ENCODE results near the gene FAM217A.

FAM217A gene

GRCh38 chr6:4023240-4023639 is 55.7 kb downstream of the FAM217A start:
- DNase-seq, result no peak

GRCh38 chr6:4021854-4022695 is 56.9 kb downstream of the FAM217A start:
- peak in 3 of 56 donors; percentile 26 to 52 (median 40) for DNase-seq

- DNase-seq, result peak; percentile 13 to 97 (median 92)
Observed at GRCh38 chr6:4021133-4021853, 57.6 kb downstream of the FAM217A start.

GRCh38 chr6:4020822-4021132 is 58.2 kb downstream of the FAM217A start:
- DNase-seq, result no peak

- DNase-seq, result no peak
Observed at GRCh38 chr6:4018924-4019236, 60.1 kb downstream of the FAM217A start.

All from amygdala (tissue), 56 donors.